Measurements from ENCODE around the gene TFIP11. TPM values are rescaled to one million over a fixed set of nuclear protein-coding genes. Genes with fewer than 3 reads are reported as not detected.

The TFIP11 gene
- total and polyA plus RNA-seq, 2 of the 13 experiments (the other 11 are each of a cell fraction or from before 2014, with no cell fraction given): 15.4 to 22.8 TPM

DNA sequence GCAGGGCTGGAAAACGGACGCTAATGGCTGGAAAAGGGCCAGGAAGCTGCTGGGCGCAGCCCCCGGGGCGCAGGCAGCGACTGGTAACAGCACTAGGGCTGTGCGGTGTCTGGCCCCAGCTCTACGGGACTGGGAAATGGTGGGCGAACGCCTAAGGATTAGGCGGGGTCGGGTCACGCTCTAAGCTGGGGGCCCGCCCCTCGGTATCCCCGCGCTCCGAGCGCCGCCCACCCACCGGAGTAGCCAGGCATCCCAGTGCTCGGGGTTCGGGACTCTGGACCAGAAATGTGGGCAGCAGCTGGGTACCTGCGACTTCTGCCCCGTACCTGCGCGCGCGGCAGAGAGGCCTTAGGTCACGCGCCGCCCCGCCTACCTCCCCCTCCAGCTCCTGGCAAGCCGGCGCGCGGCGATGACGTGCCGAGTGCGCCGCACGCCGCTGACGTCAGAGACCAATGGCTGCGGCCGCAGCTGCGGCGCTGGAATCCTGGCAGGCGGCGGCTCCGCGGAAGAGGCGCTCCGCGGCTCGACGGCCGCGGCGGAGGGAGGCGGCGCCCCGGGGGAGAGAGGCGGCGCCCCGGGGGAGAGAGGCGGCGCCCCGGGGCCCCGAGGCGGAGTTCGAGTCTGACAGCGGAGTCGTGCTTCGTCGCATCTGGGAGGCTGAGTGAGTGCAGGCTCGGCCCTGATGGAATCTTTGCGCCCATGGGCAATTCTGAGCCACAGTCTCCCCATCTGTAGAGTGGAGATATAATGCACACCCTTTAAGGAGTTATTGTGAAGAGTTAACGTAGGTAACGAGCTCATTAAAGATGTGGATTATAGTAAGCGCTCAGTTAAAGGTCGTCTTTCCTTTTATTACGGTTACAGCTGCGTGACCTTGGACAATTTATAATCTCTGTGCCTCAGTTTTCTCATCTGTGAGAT is 28.6 kb downstream of the TFIP11 start, which contains the start of the genes HPS4 and SRRD (continued):
- TF ChIP-seq EP300 (IDR thresholded peaks at IDR 0.05; ENCODE audit: low read depth in 2 of 2, low read length in 2 of 2) (0 out of 4 replicates have a peak, but pooled peaks of 1 of the 2 experiments have one; percentile 9), EP300 (CRISPR knock-in tag; IDR thresholded peaks at IDR 0.05; ENCODE audit: borderline replicate concordance) (0 out of 2 replicates have a peak, but pooled peaks have one; percentile 30), KDM1A (CRISPR knock-in tag; IDR thresholded peaks at IDR 0.05) (peak; percentile 98), ZNF788 (CRISPR knock-in tag; IDR thresholded peaks at IDR 0.05; ENCODE audit: borderline replicate concordance) (peak; percentile 93), ETV6 (CRISPR knock-in tag; conservative IDR thresholded peaks at IDR 0.05) (peak; percentile 83; the same call in 1 of the 2 replicates), KDM5A (IDR thresholded peaks at IDR 0.05; ENCODE audit: borderline replicate concordance, low read length) (peak; percentile 98), ZMYM2 (CRISPR knock-in tag; IDR thresholded peaks at IDR 0.05) (no peak; the same call in 1 of the 2 replicates), LBX2 (CRISPR knock-in tag; IDR thresholded peaks at IDR 0.05; ENCODE audit: borderline replicate concordance) (peak; percentile 59; the same call in 1 of the 2 replicates), ZMYM3 (CRISPR knock-in tag; IDR thresholded peaks at IDR 0.05) (peak; percentile 85; the same call in 1 of the 2 replicates), PHB2 (IDR thresholded peaks at IDR 0.05; ENCODE audit: partially characterized antibody) (no peak), ZNF121 (CRISPR knock-in tag; IDR thresholded peaks at IDR 0.05) (peak; percentile 81), ZSCAN12 (CRISPR knock-in tag; IDR thresholded peaks at IDR 0.05) (0 out of 2 replicates have a peak, but pooled peaks have one; percentile 21), ZNF513 (CRISPR knock-in tag; conservative IDR thresholded peaks at IDR 0.05) (0 out of 2 replicates have a peak, but pooled peaks have one; percentile 48), CBX1 (IDR thresholded peaks at IDR 0.05; ENCODE audit: low read depth) (peak; percentile 45), NRL (CRISPR knock-in tag; IDR thresholded peaks at IDR 0.05; ENCODE audit: borderline replicate concordance) (peak; percentile 74; the same call in 1 of the 2 replicates), KAT8 (CRISPR knock-in tag; IDR thresholded peaks at IDR 0.05) (peak; percentile 96), ZNF598 (CRISPR knock-in tag; IDR thresholded peaks at IDR 0.05; ENCODE audit: borderline replicate concordance) (0 out of 2 replicates have a peak, but pooled peaks have one; percentile 94)
- TF ChIP-seq, protein P1, sequence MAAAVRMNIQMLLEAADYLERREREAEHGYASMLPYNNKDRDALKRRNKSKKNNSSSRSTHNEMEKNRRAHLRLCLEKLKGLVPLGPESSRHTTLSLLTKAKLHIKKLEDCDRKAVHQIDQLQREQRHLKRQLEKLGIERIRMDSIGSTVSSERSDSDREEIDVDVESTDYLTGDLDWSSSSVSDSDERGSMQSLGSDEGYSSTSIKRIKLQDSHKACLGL (CRISPR knock-in tag; IDR thresholded peaks at IDR 0.05): peak; percentile 64; the same call in 1 of the 2 replicates
- TF ChIP-seq, protein P2, sequence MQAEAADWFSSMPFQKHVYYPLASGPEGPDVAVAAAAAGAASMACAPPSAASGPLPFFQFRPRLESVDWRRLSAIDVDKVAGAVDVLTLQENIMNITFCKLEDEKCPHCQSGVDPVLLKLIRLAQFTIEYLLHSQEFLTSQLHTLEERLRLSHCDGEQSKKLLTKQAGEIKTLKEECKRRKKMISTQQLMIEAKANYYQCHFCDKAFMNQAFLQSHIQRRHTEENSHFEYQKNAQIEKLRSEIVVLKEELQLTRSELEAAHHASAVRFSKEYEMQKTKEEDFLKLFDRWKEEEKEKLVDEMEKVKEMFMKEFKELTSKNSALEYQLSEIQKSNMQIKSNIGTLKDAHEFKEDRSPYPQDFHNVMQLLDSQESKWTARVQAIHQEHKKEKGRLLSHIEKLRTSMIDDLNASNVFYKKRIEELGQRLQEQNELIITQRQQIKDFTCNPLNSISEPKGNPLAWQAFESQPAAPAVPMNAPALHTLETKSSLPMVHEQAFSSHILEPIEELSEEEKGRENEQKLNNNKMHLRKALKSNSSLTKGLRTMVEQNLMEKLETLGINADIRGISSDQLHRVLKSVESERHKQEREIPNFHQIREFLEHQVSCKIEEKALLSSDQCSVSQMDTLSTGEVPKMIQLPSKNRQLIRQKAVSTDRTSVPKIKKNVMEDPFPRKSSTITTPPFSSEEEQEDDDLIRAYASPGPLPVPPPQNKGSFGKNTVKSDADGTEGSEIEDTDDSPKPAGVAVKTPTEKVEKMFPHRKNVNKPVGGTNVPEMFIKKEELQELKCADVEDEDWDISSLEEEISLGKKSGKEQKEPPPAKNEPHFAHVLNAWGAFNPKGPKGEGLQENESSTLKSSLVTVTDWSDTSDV (CRISPR knock-in tag; IDR thresholded peaks at IDR 0.05): 0 out of 2 replicates have a peak, but pooled peaks have one; percentile 61
- TF ChIP-seq, protein P3, sequence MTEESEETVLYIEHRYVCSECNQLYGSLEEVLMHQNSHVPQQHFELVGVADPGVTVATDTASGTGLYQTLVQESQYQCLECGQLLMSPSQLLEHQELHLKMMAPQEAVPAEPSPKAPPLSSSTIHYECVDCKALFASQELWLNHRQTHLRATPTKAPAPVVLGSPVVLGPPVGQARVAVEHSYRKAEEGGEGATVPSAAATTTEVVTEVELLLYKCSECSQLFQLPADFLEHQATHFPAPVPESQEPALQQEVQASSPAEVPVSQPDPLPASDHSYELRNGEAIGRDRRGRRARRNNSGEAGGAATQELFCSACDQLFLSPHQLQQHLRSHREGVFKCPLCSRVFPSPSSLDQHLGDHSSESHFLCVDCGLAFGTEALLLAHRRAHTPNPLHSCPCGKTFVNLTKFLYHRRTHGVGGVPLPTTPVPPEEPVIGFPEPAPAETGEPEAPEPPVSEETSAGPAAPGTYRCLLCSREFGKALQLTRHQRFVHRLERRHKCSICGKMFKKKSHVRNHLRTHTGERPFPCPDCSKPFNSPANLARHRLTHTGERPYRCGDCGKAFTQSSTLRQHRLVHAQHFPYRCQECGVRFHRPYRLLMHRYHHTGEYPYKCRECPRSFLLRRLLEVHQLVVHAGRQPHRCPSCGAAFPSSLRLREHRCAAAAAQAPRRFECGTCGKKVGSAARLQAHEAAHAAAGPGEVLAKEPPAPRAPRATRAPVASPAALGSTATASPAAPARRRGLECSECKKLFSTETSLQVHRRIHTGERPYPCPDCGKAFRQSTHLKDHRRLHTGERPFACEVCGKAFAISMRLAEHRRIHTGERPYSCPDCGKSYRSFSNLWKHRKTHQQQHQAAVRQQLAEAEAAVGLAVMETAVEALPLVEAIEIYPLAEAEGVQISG (CRISPR knock-in tag; IDR thresholded peaks at IDR 0.05): peak; percentile 93

Measured in HepG2 (cell line).